Progenitor cell of endocrine pancreas (in vitro differentiated cells): ENCODE measurements around the gene STIM1. TPM values are rescaled to one million over a fixed set of nuclear protein-coding genes. Genes with fewer than 3 reads are reported as not detected.

Experiments
- DNase-seq: peaks from one replicate; pipeline ENCODE4 v3.0.0; 2021; ENCODE audit warnings: low spot score; ENCODE audit not compliant: unreplicated experiment
- H3K27ac Mint-ChIP-seq: 2 replicates; pipeline ENCODE4 v1.8.0; 2021; ENCODE audit warnings: mild to moderate bottlenecking, moderate library complexity, mixed read lengths
- H3K27me3 Mint-ChIP-seq: 2 replicates; pipeline ENCODE4 v1.8.0; 2021; ENCODE audit warnings: mixed read lengths
- H3K36me3 Mint-ChIP-seq: 2 replicates; pipeline ENCODE4 v1.8.0; 2022; ENCODE audit warnings: mixed read lengths; ENCODE audit not compliant: insufficient read depth
- H3K4me1 Mint-ChIP-seq: 2 replicates; pipeline ENCODE4 v1.8.0; 2021; ENCODE audit warnings: low read depth, mixed read lengths
- H3K4me3 Mint-ChIP-seq: 2 replicates; pipeline ENCODE4 v1.8.0; 2021; ENCODE audit warnings: low read depth, mild to moderate bottlenecking, moderate library complexity, mixed read lengths
- H3K9me3 Mint-ChIP-seq: 2 replicates; pipeline ENCODE4 v1.8.0; 2021; ENCODE audit warnings: low read depth, mixed read lengths
- total RNA-seq: library from RNA; stranded (reverse); gene quantifications from 2 replicates; pipeline ENCODE4 v1.2.1, GENCODE V29; 2021
- TF ChIP-seq, protein P1 (sequence below): fragments of 200-600 bp; sonication (generic); IDR thresholded peaks from one replicate; pipeline ENCODE4 v1.5.0; 2021; ENCODE audit warnings: antibody characterized with exemption, mild to moderate bottlenecking; ENCODE audit not compliant: unreplicated experiment

Gene STIM1
- total RNA-seq, 1 donor from 2014 or later = 27.2 TPM

DNA sequence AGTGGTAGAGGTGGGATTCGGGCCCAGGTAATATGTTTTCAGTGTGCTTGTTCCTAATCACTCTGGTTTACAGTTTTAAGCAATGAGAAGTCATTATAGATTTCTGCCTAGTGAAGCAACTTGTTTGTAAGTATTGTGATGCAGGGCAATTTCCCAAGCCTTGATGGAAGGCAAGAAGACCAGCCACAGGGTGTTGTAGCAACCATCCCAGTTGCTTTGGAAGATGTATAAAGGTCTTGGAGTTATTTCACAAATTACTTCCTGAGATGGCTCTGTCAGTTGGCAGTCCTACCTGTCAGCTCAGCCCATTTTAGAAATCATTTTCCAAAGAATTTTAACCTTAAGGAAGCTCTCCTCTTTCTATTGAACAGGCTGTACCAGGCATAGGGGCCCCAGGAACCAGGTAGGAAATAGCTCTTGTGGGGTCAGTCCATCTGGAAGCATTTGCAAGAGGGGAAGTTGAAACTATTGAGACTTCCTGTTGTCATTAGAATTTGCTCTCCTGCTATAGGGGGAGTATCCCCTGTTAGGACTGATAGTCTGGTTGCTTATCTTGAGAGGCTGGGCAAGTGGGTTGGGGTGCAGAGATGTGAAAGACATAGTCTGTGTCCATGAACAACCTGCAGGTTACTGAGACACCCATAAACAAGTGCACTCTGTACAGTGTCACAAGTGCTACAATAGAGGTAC lies 47.9 kb downstream of the STIM1 start:
- Mint-ChIP-seq H3K27ac (no peak overlapping the region), H3K36me3 (no peaks in the 10 kb centered on the region), H3K4me3 (no peak overlapping the region), H3K9me3 (no peaks in the 10 kb centered on the region), H3K4me1 (peaks cover 17% of the 10 kb centered on the region), H3K27me3 (no peaks in the 10 kb centered on the region)
- DNase-seq = no peak
- TF ChIP-seq, protein P1, sequence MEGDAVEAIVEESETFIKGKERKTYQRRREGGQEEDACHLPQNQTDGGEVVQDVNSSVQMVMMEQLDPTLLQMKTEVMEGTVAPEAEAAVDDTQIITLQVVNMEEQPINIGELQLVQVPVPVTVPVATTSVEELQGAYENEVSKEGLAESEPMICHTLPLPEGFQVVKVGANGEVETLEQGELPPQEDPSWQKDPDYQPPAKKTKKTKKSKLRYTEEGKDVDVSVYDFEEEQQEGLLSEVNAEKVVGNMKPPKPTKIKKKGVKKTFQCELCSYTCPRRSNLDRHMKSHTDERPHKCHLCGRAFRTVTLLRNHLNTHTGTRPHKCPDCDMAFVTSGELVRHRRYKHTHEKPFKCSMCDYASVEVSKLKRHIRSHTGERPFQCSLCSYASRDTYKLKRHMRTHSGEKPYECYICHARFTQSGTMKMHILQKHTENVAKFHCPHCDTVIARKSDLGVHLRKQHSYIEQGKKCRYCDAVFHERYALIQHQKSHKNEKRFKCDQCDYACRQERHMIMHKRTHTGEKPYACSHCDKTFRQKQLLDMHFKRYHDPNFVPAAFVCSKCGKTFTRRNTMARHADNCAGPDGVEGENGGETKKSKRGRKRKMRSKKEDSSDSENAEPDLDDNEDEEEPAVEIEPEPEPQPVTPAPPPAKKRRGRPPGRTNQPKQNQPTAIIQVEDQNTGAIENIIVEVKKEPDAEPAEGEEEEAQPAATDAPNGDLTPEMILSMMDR = no peak

DNA sequence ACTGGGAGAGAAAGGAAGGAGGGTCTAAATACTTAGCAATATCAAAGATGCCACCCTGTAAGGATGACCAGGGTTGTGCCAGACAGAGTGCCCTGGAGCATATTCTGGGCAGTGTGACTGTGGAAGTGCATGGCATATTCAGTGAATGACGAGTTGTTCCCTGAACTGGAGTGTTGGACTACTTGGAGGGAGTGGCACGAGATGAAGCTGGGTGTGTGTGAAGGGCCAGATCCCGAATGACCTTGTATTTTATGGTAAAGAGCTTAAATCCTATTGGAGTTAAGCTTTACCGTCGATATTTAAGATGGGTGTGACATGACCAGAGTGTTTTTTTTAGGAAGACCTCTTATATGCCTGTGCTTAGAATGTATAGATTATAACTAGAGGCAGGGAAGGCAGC lies 48.8 kb downstream of the STIM1 start:
- TF ChIP-seq, protein P1 = no peak
- Mint-ChIP-seq H3K4me3 (no peak overlapping the region), H3K36me3 (no peaks in the 10 kb centered on the region), H3K4me1 (peaks cover 17% of the 10 kb centered on the region), H3K27me3 (no peaks in the 10 kb centered on the region), H3K27ac (peak overlapping the region; percentile 4), H3K9me3 (no peaks in the 10 kb centered on the region)
- no peak for DNase-seq

DNA sequence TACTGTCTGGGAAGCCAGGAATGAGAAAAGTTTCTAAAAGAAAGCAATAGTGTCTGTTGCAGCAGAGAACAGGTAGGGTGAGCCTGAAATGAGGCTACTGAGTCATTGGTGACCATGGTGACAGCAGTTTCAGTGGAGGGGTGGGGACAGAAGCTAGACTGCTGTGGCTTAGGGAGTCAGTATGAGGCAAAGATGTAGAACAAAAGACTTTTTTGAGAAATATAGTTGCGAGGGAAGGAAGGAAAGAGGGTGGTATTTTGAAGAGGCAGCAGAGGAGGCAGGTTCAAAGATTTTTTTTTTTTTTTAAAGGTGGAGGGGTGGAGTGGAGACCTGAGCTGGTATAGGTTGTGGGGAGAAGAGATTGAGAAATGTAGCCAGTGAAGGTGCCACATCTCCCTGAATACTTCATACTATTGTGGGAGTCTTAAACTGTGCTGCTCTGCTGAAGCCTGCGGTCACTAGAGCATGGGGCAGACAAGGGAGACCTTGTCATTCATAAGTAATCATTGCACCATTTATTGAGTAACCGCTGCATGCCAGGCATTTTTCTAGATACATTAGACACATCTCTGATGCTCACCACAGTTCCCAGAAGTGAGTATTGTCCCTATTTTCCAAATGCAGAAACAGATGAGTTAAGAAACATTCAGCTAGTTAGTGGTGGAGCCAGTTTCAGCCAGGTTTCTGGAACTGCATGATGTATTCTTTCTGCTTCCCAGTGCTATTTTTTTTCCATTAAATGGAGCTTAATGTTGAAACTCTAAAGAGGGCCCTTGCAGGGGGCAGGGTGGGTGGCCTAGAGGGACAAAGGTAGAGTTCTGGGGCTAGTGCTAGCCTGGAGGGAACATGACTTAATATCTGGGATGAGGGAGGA lies 49.9 kb downstream of the STIM1 start:
- peaks cover 17% of the 10 kb centered on the region for H3K4me1 Mint-ChIP-seq
- no peak overlapping the region for H3K4me3 Mint-ChIP-seq
- H3K27ac Mint-ChIP-seq = peak overlapping the region; percentile 4
- H3K27me3 Mint-ChIP-seq = no peaks in the 10 kb centered on the region
- no peaks in the 10 kb centered on the region for H3K9me3 Mint-ChIP-seq
- TF ChIP-seq, protein P1 = no peak
- no peak for DNase-seq
- H3K36me3 Mint-ChIP-seq = no peaks in the 10 kb centered on the region

DNA sequence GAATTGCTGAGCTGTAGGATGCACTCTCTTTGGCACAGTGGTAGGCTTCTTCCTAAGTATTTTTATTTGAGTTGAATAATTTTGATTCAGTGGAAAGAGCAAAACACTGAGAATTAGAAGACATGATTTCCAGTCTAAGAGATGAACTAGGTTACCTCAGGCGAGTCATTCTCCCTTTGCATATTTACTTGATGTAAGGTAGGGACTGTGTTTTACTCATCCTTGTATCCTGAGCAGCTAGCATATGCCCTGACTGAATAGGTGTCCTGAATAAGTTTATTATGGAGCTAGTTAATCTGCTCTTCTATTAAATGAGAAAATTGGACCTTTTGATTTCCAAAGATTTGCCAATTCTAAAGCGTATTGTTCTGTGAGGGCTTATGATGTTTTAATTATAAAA lies 50.7 kb downstream of the STIM1 start:
- H3K4me3 Mint-ChIP-seq = no peak overlapping the region
- H3K4me1 Mint-ChIP-seq = peaks cover 17% of the 10 kb centered on the region
- no peaks in the 10 kb centered on the region for H3K9me3 Mint-ChIP-seq
- TF ChIP-seq, protein P1 = no peak
- H3K36me3 Mint-ChIP-seq = no peaks in the 10 kb centered on the region
- no peaks in the 10 kb centered on the region for H3K27me3 Mint-ChIP-seq
- H3K27ac Mint-ChIP-seq = no peak overlapping the region
- no peak for DNase-seq

DNA sequence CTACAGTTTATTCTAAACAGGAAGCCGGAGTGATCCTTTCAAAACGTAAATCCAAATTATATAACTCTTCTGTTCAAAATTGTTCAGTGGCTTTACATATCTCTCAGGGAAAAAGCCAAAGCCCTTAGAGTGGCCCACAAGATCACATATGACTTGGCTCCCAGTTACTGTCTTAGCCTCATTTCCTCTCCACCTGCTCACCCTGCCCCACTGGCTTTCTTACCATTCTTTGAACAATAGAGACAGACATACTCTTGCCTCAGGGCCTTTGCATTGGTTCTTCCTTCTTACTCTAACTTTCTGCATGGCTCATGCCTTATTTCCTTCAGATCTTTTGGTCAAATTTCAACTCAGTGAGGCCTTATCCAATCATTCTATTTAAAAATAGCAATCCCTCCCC lies 52.1 kb downstream of the STIM1 start:
- TF ChIP-seq, protein P1 = no peak
- DNase-seq = no peak
- Mint-ChIP-seq H3K4me3 (no peak overlapping the region), H3K27me3 (no peaks in the 10 kb centered on the region), H3K36me3 (no peaks in the 10 kb centered on the region), H3K4me1 (peaks cover 17% of the 10 kb centered on the region), H3K27ac (no peak overlapping the region), H3K9me3 (no peaks in the 10 kb centered on the region)
